SU-DHL-6 (cell line): ENCODE data around the gene TRPM3.

Source experiments
- EZH2phosphoT487 ChIP-seq: fragments of 200-600 bp; sonication (generic), shearing (Covaris generic); conservative IDR thresholded peaks from 2 replicates; pipeline ENCODE4 v1.6.1; 2018; ENCODE audit warnings: mild to moderate bottlenecking, antibody characterized with exemption, low read length, moderate library complexity, mixed read lengths
- TF ChIP-seq, protein P1 (sequence below): fragments of 200-600 bp; sonication (generic); IDR thresholded peaks from one replicate; pipeline ENCODE4 v1.5.1; 2017; ENCODE audit warnings: antibody characterized with exemption, mild to moderate bottlenecking, low read length, moderate library complexity; ENCODE audit not compliant: insufficient read depth, poor library complexity, severe bottlenecking

- TF ChIP-seq, protein P1, sequence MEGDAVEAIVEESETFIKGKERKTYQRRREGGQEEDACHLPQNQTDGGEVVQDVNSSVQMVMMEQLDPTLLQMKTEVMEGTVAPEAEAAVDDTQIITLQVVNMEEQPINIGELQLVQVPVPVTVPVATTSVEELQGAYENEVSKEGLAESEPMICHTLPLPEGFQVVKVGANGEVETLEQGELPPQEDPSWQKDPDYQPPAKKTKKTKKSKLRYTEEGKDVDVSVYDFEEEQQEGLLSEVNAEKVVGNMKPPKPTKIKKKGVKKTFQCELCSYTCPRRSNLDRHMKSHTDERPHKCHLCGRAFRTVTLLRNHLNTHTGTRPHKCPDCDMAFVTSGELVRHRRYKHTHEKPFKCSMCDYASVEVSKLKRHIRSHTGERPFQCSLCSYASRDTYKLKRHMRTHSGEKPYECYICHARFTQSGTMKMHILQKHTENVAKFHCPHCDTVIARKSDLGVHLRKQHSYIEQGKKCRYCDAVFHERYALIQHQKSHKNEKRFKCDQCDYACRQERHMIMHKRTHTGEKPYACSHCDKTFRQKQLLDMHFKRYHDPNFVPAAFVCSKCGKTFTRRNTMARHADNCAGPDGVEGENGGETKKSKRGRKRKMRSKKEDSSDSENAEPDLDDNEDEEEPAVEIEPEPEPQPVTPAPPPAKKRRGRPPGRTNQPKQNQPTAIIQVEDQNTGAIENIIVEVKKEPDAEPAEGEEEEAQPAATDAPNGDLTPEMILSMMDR = no peak
- TF ChIP-seq EZH2phosphoT487 = no peak
Observed at GRCh38 chr9:70498866-70499265, 622.6 kb downstream of the TRPM3 start.
